Hematopoietic multipotent progenitor cell treated with erythropoietin and hydrocortisone succinate and interleukin-3 and kit ligand, for 15 days (in vitro differentiated cells): Measurements from ENCODE around the gene ADAD2.

ENCODE experiments used
- DNase-seq: peaks from one replicate; pipeline ENCODE4 v3.0.0-alpha.2; 2015; ENCODE audit warnings: low spot score

ADAD2 gene

GRCh38 chr16:84190731-84191388 lies at the start of gene ADAD2:
Gene ADAD2 (plus strand): TSS chr16:84191157. CDS start chr16:84191231, 74 bp downstream.
- no peak for DNase-seq

GRCh38 chr16:84143081-84143480 lies 47.9 kb upstream of the ADAD2 start:
- DNase-seq = no peak

- no peak for DNase-seq
Observed at GRCh38 chr16:84143784-84144199, 47.2 kb upstream of the ADAD2 start.

GRCh38 chr16:84144209-84144858 lies 46.6 kb upstream of the ADAD2 start:
- DNase-seq = no peak

GRCh38 chr16:84144859-84145639 lies 45.9 kb upstream of the ADAD2 start, which contains the start of the genes DNAAF1 and HSDL1:
Gene DNAAF1 (plus strand): TSS chr16:84145308. CDS start chr16:84145441, 133 bp downstream.
Gene HSDL1 (minus strand): TSS chr16:84145177. CDS start chr16:84131321, 13,856 bp downstream.
- DNase-seq = peak; percentile 93

- no peak for DNase-seq
Observed at GRCh38 chr16:84150926-84151325, 40.0 kb upstream of the ADAD2 start.

- no peak for DNase-seq
Observed at GRCh38 chr16:84153660-84154214, 37.2 kb upstream of the ADAD2 start.

GRCh38 chr16:84155226-84155625 lies 35.7 kb upstream of the ADAD2 start:
- no peak for DNase-seq

GRCh38 chr16:84155771-84156170 lies 35.2 kb upstream of the ADAD2 start:
- no peak for DNase-seq

- no peak for DNase-seq
Observed at GRCh38 chr16:84156342-84156784, 34.6 kb upstream of the ADAD2 start.

- DNase-seq = no peak
Observed at GRCh38 chr16:84159007-84159406, 31.9 kb upstream of the ADAD2 start.

GRCh38 chr16:84159800-84160199 lies 31.2 kb upstream of the ADAD2 start:
- DNase-seq = no peak

- DNase-seq = no peak
Observed at GRCh38 chr16:84161037-84161436, 29.9 kb upstream of the ADAD2 start.

- no peak for DNase-seq
Observed at GRCh38 chr16:84161801-84162200, 29.2 kb upstream of the ADAD2 start.

GRCh38 chr16:84165746-84166145 lies 25.2 kb upstream of the ADAD2 start:
- DNase-seq = no peak

GRCh38 chr16:84166796-84167695 lies 23.9 kb upstream of the ADAD2 start:
- DNase-seq = no peak

GRCh38 chr16:84169765-84170310 lies 21.1 kb upstream of the ADAD2 start:
- DNase-seq = no peak

GRCh38 chr16:84174396-84174795 lies 16.6 kb upstream of the ADAD2 start:
- no peak for DNase-seq

GRCh38 chr16:84175350-84176081 lies 15.4 kb upstream of the ADAD2 start:
- peak; percentile 23 for DNase-seq
